Stimulated activated CD4-positive, alpha-beta T cell treated with anti-CD3 and anti-CD28 coated beads, Interleukin-4, amount 100 ng/mL, for 1 hour (primary cell): ENCODE measurements around the gene LRRC8B.
"Not testable (repeated sequence)": the region's sequence is repeated elsewhere in the genome, so short reads cannot be mapped to it uniquely, and the experiment has no call there.

Source experiments
- DNase-seq: peaks from one replicate; pipeline ENCODE4 v3.0.0-alpha.2; 2020

The LRRC8B gene

DNA sequence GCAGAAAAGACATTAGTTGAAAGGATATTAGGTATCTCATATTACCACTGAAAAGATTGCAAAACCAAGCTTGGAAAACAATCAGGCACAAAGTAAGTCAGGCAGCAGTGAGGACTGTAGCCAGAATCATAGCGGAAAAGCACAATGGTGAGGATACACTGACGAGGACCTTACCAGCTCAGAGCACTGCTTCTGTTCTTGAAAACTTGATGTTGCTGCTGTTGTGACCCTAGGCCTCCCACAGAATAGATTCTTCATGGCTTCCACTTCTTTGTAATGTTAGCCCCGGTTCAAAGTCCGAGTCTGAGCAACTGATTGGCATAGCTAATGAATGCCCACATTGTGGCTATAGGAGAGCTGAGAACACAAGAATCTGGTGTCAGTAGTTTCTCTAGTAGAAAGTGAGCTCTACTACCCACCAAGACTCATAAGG, 63.1 kb downstream of the LRRC8B start:
- no peak for DNase-seq

DNA sequence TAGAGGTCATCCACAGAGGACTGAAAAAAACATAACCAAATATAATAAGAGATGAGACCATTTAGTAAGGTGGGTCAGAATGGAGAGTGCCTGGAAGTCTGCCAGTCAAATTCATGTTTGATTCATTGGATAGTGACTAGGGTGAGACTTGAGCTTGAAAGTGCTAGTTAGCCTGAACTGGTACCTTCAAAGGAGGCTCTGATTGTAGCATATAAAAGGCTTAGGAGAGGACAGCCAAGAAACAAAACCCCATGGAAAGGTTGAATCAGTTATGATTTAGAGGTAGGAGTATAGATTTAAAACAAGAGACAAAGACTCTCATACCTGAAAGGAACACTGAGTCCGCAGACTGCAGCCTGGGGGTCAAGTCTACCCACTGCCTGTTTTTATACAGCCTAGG, 63.9 kb downstream of the LRRC8B start:
- no peak for DNase-seq

DNA sequence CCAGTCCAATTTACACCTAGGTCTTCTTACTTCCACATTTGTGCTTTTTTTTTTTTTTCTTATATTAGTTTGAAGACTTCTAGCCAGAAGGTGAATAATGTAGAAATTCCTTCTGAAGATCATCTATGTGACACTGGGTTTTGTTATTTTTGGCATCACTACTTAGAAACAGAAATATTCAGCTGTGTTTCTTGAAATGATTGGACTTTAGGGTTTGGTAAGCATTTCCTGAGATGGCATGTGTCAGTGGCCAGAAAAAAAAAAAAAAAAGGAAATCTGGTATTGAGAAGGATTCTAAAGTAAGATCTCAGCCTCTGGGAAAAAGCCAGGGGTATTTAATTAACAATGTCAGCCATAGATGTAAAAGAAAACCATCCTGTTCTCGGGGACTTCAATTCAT, 64.9 kb downstream of the LRRC8B start:
- no peak for DNase-seq

GRCh38 chr1:89590341-89591080, 65.9 kb downstream of the LRRC8B start:
- DNase-seq, result no peak

DNA sequence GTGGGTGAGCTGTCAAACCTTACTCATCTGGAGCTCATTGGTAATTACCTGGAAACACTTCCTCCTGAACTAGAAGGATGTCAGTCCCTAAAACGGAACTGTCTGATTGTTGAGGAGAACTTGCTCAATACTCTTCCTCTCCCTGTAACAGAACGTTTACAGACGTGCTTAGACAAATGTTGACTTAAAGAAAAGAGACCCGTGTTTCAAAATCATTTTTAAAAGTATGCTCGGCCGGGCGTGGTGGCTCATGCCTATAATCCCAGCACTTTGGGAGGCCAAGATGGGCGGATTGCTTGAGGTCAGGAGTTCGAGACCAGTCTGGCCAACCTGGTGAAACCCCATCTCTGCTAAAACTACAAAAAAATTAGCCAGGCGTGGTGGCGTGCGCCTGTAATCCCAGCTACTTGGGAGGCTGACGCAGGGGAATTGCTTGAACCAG, 68.3 kb downstream of the LRRC8B start:
- DNase-seq, result not testable (repeated sequence)

GRCh38 chr1:89594096-89594740, 69.6 kb downstream of the LRRC8B start:
- DNase-seq, result no peak

- no peak for DNase-seq
Measured at GRCh38 chr1:89596698-89597097, 72.1 kb downstream of the LRRC8B start.

DNA sequence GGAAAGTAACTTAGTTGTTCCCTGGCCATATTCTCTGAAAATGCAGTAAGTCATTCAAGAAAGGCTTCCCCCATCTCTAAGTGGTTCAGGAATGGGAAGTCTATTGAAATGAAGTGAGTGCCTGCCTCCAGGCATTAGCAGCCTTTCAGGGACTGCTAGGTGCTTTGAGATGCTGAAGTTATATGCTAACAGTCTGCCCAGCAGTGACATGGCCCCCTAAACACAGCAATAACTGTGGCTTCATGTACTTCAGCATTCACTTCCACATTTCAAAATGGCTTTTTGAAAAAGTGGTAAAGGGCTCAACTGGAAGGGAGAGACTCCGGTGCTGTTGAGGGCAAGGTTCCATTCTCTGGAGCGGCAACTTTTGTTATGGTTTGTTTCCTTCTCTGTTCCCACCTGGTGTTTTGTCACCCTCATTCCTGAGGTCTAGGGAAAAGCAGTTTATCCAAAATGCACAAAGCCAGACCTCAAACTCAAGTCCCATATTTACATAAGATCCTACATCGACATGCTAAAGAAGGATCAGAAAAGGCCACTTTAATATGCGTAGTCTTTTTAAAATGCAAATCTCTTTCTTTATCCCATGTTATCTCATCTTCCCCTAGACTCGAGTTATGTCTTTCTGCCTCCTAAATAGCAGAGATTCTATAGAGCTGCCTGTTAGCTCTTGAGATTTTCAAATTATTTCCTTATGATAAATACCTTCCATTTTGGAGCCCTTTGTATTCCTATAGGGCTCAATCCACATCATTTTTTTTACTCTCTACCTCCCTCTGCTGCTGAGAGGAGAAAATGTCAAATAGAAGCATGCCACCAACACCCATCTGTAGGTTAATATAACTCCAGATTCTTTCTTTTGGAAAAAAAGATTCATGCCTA, 74.1 kb downstream of the LRRC8B start:
- DNase-seq, result no peak

GRCh38 chr1:89599332-89599630, 74.7 kb downstream of the LRRC8B start:
- DNase-seq, result no peak

DNA sequence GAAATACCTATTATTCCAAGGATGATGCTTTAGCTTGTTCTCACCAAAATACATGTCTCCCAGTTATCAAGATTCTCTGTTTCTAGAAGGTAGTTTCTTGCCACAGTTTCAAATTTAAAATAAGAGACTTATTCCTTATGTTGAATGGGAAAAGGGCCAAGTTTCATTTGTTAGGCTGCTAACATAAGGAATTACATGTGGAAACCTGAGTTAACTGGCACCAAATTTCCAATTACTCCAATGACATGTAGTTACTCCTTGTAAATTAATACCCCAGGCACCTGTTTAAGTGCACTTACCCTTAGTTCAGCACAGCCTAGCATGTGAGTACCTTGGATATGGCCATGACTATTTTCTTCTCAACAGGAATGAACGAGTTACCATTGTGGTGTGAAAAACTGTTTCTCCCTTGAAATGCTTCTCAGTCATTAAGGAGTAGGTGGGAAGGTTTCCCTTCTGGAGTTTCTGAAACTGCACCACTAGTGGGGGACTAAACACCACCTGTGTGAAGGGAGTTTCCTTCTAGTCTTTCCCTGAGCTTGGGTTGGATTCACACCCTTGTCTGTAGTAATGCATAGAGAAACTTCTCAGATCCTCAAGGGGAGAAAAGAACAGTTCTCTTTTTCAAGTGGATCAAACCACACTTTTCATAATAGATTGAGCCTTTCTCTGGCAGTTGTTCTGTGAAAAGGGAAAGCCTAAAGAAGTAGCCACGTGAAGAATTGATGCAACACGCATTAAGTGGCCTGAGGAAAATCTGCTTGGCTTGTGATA, 76.0 kb downstream of the LRRC8B start:
- no peak for DNase-seq

- peak; percentile 36 for DNase-seq
Measured at GRCh38 chr1:89602871-89603404, 78.3 kb downstream of the LRRC8B start.

DNA sequence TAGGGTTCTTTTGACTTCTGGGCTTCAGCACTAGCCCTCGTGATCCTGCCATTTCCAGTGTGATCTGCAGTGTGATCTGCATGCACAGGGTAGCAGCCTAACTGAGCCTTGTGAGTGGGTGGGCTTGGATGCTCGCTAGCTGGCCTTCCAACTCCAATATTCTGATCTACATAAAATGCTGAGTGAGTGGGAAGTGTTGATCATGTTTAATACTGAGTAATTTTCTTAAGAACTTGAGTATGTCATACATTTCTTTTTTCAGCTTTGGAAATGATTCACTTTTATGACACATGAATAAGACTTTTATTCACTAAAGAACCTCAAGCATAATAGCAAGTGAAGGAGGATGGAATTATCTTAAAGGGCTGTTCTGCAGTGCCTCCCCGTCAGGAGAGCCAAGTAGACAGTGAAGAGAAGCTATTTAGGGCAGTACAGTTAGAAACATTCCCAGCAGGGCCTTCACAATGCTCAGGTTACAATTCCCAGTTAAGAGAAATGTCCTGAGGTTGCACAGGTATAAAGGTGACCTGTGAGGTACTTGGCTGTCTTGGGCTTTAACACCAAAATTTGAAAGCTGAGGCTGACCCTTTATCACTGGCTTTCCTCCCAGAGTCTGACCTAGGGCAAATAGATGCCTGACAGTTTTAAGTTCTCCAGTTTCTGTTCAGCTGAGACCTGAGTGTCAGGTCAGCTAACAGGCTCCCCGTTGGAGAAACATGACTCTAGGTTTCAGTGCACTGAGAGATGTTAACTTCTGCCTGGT, 79.2 kb downstream of the LRRC8B start:
- DNase-seq, result peak; percentile 53

GRCh38 chr1:89604414-89604735, 79.7 kb downstream of the LRRC8B start:
- peak; percentile 26 for DNase-seq

- no peak for DNase-seq
Measured at GRCh38 chr1:89605692-89606091, 81.1 kb downstream of the LRRC8B start.

- DNase-seq, result no peak
Measured at GRCh38 chr1:89606227-89606980, 81.8 kb downstream of the LRRC8B start.

DNA sequence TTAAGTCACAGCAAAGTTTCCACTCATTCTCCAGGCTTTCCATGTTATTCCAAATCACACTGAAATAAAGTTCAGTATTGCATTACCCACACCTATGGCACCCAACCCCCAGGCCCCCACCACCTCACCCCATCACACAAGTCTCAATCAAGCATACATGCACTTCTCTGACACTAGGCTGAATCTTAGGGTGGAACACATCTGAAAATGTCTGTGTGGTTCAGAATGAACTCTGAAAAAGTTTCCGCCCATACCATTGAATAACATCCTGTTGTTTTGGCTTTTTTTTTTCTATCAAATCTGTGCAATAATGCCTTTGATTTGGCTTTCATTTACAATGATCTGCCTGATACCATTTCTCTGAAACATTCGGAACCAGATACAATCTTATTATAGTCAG, 82.5 kb downstream of the LRRC8B start:
- DNase-seq, result peak; percentile 39

GRCh38 chr1:89607586-89608318, 83.1 kb downstream of the LRRC8B start:
- DNase-seq, result no peak

- DNase-seq, result peak; percentile 64
Measured at GRCh38 chr1:89608319-89608983, 83.8 kb downstream of the LRRC8B start.

- peak; percentile 54 for DNase-seq
Measured at GRCh38 chr1:89608984-89609725, 84.5 kb downstream of the LRRC8B start.
